NB4 (cell line): ENCODE measurements around the gene MED15.

Source experiments
- POLR2A ChIP-seq: IDR thresholded peaks from 2 replicates; pipeline ENCODE4 v1.6.1; 2011; ENCODE audit warnings: mild to moderate bottlenecking; ENCODE audit not compliant: insufficient read length; ENCODE audit errors: extremely low read depth
- TF ChIP-seq, protein P1 (sequence below): IDR thresholded peaks from one replicate; pipeline ENCODE4 v1.5.1; 2012; ENCODE audit warnings: low read depth, low read length
- TF ChIP-seq, protein P2 (sequence below): IDR thresholded peaks from 2 replicates; pipeline ENCODE4 v1.6.1; 2011; ENCODE audit warnings: low read depth, low read length

DNA sequence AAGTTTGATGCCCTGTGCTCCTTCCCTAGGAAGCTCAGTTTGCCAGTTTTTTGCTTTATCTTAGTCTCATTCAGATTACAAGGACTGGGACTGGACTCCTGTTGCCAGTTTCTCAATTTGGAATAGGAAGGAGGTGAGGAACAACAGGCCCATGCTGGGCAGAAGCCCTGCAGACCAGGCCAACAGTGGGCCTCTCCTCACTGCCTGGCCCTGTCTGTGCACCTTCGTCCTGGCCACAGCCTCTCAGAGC lies 23.7 kb downstream of the MED15 start:
- TF ChIP-seq, protein P1, sequence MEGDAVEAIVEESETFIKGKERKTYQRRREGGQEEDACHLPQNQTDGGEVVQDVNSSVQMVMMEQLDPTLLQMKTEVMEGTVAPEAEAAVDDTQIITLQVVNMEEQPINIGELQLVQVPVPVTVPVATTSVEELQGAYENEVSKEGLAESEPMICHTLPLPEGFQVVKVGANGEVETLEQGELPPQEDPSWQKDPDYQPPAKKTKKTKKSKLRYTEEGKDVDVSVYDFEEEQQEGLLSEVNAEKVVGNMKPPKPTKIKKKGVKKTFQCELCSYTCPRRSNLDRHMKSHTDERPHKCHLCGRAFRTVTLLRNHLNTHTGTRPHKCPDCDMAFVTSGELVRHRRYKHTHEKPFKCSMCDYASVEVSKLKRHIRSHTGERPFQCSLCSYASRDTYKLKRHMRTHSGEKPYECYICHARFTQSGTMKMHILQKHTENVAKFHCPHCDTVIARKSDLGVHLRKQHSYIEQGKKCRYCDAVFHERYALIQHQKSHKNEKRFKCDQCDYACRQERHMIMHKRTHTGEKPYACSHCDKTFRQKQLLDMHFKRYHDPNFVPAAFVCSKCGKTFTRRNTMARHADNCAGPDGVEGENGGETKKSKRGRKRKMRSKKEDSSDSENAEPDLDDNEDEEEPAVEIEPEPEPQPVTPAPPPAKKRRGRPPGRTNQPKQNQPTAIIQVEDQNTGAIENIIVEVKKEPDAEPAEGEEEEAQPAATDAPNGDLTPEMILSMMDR: no peak
- TF ChIP-seq POLR2A: no peak
- TF ChIP-seq, protein P2, sequence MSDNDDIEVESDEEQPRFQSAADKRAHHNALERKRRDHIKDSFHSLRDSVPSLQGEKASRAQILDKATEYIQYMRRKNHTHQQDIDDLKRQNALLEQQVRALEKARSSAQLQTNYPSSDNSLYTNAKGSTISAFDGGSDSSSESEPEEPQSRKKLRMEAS: no peak
